GM18517 (cell line): ENCODE measurements around the gene AKAP9.
A peak's percentile ranks its signal among the peaks of the same experiment; 100 is the strongest.
"Not testable (repeated sequence)": the region's sequence is repeated elsewhere in the genome, so short reads cannot be mapped to it uniquely, and the experiment has no call there.

Experiments
- ATAC-seq: cut with Tn5 transposase; IDR thresholded peaks from one replicate; pipeline ENCODE4 v1.9.1; 2021; ENCODE audit warnings: mild to moderate bottlenecking, moderate library complexity; ENCODE audit not compliant: unreplicated experiment

Gene AKAP9

DNA sequence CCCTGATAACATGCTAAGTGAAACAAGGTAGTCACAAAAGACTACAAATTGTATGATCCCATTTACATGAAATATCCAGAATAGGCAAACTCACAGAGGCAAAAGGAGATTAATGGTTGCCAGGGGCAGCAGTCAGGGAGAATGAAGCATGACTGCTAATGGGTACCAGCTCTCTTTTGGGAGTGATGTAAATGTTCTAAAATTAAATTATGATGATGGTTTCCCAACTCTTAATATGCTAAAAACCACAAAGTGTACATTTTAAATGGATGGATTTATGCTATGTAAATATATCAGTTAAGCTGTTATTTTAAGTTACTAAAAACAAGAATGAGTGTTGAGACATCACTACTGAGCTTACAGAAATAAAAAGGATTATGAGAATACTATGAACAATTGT lies 181.0 kb downstream of the AKAP9 start:
- no peak for ATAC-seq

DNA sequence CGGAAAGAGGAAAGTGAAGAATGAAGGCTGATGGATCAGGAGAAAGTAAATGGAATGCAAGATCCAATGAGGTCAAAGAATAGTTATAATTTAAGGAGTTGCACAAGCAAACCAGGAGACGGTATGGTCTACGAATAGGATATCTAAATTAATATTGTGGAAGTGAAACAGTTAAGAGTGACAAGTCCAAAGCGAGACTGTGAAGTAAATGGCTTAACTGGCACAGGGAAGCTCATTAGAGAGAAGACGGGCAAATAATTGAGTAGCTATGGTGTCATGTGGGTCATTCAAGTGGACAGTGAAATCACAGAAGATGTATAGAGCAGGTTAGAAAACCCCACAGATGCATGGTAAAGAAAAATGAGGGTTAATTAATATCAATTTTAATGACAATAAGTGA lies 190.4 kb downstream of the AKAP9 start:
- no peak for ATAC-seq

DNA sequence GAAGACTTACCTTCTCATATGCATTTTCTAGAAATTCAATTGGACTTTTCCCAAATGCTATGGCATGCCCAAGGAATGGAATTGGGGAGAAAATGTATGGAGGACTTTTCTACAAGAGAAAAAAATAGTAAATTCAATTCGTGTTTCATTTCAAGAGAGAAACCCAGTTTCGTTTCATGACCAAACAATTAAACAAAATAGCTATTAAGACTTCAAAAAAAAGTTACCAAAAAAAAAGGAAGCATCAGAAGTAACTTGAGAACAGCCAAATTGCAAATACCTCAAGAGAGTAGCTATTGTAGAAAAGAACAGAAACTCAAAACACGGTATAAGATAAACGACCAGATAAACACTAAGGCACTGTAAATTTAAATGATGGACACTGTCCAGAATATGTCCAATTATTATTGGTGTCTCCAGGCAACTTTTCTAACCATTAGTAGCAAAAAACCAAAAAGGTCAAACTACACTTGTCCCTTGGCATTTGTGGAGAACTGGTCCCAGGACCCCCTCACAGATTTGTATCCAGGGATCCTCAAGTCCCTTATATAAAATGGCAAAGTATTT lies 191.2 kb downstream of the AKAP9 start:
- no peak for ATAC-seq

DNA sequence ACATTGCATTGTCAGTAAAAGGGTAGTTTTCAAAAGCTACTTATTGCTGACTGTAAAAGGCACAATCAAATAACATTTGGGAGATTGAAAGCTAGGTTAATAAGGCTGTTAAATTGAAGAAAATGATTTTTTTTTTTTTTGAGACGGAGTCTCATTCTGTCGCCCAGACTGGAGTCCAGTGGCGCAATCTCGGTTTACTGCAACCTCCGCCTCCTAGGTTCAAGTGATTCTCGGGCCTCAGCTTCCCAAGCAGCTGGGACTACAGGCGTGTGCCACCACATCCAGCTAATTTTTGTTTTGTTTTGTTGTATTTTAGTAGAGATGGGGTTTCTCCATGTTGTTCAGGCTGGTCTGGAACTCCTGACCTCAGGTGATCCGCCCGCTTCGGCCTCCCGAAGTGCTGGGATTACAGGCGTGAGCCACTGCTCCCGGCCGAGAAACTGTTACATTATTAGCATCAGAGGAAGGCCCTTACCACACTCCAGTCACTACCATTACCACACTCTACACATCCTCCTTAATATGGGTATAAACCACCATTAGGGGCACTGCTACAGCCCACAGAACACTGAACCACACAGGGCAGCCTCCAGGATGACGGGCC lies 192.6 kb downstream of the AKAP9 start:
- peak; percentile 32 for ATAC-seq

DNA sequence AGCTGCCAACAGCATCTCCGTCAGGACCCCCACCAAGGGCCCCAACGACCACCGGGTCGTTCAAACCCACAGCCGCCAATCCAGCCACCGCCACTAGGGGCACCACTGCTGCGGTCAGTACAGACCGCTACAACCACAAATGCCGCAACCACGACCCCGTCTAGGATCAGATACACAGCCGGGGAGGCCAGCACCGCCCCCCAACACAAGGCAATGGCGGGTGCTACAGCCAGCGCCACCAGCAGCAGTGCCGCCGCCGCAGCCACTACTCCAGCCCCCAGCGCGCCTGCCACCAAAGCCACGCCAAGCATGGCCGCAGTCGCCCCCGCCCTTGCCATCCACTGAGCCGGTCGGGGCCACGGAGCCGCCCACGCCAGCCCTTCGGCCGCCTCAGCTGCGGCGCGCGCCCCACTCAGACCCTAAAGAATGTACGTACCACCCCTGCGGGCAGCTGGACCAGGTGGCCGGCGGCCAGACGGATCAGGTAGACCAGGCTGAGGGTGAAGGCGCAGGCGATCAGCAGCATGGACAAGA lies 193.1 kb downstream of the AKAP9 start:
- ATAC-seq = peak; percentile 32

DNA sequence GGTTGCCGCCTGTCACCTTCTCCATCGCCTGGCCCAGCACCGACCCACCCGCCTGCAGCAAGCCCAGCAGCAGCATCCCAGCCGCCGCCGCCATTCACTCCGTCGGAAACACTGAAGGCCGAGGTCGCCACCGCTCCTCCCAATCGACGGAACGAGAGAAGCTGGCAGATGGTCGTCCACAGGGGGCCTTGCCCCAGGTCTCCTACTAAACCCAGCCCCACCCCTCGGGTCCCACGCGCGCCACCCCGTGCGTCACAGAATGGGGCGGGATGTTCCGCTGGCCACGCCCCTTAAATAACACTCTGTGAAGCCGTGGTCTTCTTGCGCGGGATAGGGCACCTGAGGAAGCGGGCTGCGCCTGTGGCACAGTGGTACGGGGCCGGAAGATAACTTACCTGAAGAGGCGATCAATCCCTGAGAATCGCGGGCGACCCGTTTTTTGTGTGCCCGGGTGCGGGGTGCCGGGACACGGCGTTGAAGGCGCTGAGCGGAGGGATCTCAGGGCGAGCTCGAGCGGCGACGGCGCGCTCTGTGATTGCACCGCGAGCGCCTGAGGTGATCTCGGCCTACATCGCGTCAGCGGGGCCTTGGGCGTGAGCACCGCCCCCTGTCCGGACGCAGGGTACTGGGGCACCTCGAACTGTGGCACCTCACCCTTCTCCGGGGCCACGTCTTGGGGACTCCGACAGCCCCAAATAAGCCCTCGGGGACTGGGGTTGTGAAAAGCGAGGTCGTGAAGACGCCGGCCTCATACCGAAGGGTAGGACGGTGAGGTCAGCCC lies 193.8 kb downstream of the AKAP9 start, which contains the start of gene CYP51A1:
Gene CYP51A1, minus strand, starts transcription at position 207 of the 781 bp plus-strand sequence. Its CDS starts 113 bp downstream, at position 94.
- ATAC-seq = peak; percentile 84

DNA sequence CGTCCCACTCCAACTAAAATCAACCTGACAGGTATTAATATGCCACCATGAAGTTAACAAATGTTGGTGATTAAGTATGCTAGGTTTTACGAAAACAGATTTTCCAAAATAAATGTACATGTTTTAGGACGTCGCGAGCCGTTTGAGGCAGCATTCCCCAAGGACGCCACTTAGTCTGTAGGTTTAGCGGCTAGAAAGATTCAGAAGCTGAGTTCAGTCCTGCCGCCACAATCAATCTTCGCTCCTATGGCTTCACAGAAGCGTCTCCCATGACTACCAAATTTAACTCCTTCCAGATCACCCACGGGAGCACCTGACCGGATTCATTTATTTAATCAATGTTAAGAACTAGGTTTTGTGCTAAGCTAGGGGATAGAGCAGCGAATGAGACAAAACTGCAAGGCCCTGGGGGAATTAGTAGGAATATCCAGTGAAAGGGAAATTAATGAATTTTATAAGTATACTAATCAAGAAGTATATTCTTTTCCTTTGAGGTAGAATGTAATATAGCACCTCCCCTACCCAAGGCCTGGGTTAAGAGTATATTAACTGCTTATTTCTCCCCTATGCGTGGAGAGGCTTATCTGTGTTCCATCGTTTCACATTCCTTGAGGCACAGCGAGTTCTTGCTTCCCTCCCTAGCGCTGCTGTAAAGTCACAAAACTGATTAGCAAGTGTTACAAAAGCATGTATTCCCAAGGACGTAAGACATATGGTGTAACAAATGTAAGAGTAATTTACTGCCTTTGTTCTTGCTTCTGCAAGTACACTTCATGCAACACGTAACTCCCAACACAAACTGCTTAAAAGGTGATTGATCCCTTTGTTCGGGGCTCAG lies 194.6 kb downstream of the AKAP9 start:
- no peak for ATAC-seq

DNA sequence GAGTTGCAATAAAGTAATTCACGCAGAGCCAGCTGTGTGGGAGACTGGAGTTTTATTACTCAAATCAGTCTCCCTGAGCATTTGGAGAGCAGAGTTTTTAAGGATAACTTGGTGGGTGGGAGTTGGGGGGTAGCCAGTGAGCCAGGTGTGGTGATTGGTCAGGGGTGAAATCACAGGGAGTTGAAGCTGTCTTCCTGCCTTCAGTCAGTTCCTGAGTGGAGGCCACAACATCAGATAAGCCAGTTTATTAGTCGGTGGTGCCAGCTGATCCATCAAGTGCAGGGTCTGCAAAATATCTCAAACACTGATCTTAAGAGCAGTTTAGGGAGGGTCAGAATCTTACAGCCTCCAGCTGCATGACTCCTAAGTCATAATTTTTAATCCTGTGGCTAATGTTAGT lies 196.9 kb downstream of the AKAP9 start:
- no peak for ATAC-seq

DNA sequence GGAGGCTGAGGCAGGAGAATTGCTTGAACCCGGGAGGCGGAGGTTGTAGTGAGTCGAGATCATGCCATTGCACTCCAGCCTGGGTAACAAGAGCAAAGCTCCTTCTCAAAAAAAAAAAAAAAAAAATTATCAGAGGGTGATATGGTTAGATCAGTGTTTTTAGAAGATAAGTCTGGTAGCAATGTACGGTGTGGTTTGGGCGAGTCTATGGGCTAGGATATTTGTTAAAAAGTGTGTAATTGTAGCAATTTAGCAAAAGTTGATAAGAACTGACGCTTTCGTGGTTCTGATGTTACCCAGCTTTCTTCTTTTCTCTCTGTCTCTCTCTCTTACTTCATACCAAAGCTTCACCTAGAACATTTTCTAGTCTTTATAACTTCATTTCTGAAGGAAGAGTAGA lies 200.5 kb downstream of the AKAP9 start:
- no peak for ATAC-seq

DNA sequence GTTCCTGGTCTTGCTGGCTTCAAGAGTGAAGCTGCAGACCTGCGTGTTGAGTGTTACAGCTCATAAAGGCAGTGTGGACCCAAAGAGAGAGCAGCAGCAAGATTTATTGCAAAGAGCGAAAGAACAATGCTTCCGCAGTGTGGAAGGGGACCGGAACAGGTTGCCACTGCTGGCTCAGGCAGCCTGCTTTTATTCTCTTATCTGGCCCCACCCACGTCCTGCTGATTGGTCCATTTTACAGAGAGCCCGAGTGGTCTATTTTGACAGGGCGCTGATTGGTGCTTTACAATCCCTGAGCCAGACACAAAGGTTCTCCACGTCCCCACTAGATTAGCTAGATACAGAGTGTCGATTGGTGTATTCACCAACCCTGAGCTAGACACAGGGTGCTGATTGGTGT lies 202.1 kb downstream of the AKAP9 start:
- not testable (repeated sequence) for ATAC-seq

DNA sequence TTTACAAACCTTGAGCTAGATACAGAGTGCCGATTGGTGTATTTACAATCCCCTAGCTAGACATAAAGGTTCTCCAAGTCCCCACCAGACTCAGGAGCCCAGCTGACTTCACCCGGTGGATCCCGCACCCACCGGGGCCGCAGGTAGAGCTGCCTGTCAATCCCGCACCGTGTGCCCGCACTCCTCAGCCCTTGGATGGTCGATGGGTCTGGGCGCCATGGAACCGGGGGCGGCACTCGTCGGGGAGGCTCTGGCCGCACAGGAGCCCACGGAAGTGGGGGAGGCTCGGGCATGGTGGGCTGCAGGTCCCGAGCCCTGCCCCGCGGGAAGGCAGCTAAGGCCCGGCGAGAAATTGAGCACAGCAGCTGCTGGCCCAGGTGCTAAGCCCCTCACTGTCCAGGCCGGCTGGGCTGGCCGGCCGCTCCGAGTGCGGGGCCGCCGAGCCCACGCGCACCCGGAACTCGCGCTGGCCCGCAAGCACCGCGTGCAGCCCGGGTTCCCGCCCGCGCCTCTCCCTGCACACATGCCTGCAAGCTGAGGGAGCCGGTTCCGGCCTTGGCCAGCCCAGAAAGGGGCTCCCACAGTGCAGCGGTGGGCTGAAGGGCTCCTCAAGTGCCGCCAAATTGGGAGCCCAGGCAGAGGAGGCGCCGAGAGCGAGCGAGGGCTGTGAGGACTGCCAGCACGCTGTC lies 202.7 kb downstream of the AKAP9 start:
- ATAC-seq = not testable (repeated sequence)

DNA sequence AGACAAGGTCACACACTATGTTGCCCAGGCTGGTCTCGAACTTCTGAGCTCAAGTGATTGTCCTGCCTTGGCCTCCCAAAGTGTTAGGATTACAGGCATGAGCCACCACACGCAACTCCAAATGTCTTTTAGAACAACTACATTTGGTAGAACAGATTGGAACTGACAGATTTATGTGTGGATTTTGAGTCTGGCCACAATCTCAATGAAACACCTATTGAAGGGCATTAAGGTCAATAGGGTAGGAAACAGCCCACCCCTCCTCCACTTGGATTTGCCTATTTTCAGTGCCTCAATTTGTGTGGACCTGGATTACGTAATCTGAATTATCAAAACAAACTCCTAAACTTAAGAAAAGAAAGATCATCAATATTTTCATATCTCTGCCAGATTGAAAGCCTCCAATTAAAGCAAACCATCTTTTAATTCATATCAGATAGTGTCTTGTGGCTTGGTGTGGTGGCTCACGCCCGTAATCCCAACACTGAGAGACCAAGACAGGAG lies 209.1 kb downstream of the AKAP9 start:
- ATAC-seq = no peak

DNA sequence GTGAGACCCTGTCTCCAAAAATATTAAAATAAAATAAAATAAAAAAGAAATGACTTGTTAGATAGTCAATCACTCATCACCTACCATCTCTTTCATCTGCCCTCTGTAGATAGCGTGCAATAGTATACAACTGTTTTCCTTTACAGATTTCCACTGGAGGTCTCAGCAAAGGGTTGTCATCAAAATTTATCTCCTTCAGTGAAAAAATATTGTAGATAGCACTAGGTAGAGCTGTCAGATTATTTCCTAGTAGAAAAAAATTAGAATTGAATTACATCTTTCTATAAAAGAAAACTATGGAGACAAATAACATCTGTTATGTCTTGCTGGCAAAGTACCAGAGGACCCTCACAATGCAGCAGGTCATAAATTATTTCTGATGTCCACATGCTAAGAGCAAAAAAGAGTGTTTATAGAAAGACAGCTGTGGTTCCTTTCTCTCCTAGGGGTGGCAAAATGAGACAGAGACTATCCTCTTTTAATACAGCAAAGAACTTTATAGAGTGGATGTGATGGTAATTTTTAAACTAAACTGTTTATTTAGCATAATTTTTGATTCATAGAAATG lies 209.9 kb downstream of the AKAP9 start:
- no peak for ATAC-seq

DNA sequence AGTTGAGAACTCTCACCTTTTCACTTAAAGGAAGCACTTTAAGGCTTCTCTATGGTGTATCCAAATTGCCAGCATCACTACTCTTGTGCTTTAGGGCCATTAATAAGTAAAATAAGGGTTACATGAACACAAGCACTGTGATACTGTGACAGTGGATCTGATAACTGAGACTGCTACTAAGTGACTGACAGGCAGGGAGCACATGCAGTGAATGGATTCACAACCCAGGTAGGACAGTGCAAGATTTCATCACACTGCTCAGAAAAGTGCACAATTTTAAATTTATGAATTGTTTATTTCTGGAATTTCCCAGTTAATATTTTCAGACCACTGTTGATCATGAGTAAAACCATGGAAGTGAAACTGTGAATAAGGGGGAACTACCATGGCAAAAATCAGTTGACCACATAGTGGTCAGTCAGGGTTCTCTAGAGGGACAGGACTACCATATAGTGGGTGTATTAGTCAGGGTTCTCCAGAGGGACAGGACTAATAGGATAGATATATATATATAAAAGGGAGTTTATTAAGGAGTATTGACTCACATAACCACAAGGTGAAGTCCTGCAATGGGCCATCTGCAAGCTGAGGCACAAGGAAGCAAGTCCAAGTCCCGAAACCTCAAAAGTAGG lies 214.6 kb downstream of the AKAP9 start:
- no peak for ATAC-seq

DNA sequence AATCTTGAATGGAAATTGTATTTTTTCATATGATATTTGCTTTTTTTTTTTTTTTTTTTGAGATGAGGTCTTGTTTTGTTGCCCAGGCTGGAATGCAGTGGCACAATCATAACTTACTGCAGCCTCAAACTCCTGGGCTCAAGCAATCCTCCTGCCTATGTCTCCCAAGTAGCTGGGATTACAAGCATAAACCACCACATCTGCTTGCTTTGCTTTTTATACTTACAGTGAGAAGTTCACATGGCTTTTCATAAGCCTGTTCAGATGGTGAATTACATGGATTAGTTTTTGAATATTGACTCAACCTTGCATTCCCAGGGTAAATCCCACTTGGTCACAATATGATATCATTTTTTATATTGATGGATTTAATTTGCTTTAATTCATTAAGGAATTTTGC lies 216.3 kb downstream of the AKAP9 start:
- ATAC-seq = no peak

DNA sequence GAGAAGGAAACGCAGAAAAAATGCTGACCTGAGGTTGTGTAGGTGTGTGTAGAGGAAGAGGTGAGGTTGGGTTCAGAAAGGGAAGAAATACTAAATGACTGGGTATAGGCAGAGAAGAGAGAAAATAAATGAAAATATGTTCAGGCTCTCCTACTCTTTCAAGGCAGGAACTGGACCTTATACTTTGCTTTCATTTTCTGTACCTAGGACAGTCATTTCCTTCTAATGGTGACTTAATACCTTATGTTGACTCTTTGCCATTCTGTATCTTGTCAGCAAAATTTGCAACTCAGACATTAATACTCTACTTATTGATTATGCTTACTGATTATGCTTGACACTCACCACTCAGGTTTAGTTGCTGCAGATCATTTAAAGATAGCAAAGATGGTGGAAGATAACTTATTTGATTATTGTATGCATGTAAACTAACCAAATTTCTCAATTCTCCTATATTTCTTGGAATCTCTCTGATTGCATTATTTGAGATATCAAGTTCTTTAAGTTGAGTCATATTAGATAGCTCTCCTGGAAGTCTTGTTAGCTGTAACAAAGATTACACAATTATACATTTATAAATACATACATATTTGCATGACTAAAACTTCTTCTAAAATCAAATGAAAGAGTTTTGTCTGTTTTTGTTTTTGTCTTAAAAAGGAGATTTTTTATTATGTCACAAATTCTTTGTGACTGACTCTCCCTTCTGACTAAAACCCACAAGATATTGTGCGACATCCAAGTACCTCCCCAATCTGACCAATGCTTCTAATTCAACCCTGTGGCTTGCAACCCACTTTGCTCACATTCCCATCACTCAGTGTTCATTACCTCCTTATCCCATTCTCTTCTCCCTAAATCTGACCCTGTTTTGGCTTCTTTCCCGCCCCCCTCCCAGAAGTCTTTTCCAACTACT lies 218.3 kb downstream of the AKAP9 start:
- peak; percentile 81 for ATAC-seq
